Activated gamma-delta T cell treated with Interleukin-2 at 50 U/mL for 16 hours (primary cell): ENCODE data around the gene ECE2.

Experiments
- DNase-seq: peaks from one replicate; pipeline ENCODE4 v3.0.0-alpha.2; 2020

Gene ECE2

GRCh38 chr3:184275961-184276910 lies at the start of gene ECE2:
TSS of gene ECE2 (plus strand) at chr3:184276022. CDS start at chr3:184276154, 132 bp downstream.
- no peak for DNase-seq

DNA sequence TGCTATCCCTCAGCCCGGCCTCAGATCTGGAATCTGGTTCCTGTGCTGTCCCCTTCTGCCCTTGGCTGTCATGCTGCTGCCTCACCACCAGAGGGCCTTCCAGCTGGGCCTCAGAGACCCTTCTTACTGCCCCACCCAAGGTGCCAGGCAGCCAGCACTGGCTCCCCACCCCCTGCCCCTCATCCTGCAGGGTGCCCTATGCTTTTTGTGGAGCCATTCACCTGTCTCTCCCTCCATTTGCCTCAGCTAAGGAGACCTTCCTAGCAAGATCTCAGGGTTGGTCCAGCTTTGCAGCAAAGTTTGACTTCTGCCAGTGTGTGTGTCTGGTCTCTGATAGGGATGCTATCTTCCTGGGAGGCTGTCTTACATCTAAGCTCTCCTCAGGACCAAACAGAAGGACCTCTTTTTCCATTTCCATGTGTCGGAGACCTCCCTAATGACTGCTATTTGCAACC lies 48.3 kb upstream of the ECE2 start:
- peak; percentile 49 for DNase-seq

GRCh38 chr3:184228376-184229137 lies 47.3 kb upstream of the ECE2 start:
- no peak for DNase-seq

DNA sequence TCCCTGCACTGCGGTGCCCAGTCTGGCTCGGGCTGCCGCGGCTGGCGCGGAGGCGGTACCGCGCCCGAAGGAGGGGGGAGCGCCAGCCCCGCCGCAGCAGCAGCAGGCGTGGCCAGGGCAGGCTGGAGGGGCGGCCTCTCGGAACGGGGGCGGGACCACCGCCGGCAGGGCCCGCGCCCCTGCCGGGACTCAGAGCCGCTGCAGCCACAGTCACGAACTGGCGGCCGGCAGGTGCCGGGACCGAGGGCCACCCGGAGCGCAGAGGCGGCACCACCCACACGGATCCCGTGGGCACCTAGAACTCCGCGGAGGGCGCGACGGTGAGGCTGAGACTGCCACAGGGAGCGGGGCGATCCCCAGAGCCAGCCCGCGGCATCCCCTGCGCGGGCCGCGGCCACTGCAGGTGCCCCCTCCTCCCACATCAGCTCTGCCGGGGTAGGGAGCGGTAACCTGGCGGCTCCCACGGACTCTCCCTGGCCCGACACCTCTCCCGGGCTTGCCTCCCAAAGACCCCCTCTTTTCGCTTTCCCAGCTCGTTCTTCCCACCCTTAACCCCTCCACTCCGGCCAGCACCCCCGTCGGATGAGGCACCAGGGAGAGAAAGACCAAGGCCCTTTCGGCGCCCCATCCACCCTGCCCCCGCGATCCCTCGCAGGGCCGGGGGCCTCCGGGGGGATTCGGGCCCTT lies 46.3 kb upstream of the ECE2 start, which contains the start of gene VWA5B2:
TSS of gene VWA5B2 (plus strand) at position 192 of the 687 bp plus-strand sequence. CDS start 944 bp downstream, outside the sequence.
- peak; percentile 73 for DNase-seq

DNA sequence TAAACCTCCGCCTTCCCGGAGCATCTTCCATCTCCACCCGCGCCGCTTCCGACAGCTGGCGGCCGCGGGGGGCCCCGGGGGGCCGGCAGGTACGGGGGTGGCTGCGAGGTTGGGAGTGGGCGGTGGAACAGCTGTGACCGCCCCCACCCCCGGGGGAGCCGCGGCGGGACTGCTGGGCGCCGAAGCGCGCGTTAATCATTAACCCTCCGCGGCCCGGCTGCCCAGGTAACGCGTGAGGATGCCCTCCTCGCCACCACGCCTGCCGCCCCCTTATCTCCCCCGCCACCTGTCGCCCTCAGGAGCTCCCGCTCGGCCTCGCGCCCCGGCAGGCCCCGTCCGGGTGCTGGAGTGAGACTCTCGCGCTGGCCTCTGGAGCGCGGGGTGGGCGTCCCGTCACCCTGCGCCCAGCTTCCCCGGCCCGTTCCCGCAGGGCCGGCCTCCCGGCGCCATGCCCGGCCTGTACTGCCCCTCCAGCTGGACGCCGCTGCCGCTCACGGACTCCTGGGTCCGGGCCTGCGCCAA lies 45.7 kb upstream of the ECE2 start:
- no peak for DNase-seq

DNA sequence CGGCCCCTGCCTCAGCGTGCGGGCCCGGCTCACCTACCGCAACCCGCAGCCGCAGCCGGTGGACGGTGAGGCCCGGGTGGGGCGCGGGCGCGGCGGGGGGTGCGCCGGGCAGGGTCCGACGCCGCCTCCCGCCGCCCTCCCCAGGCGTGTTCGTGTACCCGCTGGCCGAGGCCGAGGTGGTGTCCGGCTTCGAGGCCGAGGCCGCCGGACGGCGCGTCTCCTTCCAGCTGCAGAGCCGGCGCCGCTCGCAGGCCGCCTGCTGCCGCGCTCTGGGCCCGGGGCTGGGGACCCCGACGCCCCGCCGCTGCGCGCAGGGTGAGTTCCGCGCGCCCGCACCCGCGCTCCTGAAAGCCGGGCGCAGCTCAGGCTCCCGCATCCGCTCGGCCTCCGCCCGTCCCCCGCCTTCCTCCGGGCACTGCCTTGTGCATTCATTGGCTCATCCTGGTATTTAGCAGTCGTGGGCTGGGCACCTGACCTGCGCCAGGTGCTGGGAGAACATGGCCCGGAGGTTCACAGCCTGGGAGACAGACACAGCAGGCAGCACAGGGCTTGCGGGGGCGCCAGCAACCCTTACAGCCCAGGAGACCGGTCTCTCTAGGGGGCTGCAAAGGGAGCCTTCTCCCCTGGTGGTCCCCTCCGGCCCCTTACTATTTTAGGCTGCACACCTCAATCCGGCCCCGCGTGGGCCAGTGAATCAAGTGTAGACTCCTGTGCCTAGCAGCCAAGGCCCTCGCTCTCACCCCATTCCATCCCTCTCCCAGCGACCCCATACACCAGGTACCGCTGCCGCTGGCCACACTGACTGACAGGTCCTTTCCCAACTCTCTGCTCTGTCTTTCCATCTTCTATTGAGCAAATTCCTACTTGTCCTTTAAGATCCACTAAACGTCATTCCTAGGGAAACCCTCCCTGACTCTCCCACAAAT lies 45.0 kb upstream of the ECE2 start:
- no peak for DNase-seq

DNA sequence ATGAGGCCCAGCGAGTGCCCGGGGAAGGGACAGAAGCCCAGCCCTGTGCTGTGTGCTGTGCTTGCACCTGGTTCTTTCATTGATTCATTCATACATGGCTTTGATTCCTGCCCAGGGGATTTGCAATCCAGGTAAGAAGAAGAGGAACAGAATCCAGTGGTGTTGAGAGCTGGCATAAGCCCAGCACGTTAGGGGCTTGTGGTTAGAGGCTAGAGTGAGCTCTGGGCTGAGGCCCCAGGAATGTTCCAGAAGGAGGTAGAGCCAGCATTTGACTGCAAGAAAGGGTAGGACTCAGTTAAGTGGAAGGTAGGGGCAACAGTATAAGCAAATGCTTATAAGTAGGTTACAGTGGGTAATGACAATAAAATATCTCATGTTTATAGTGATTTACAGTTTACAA lies 44.2 kb upstream of the ECE2 start:
- no peak for DNase-seq

DNA sequence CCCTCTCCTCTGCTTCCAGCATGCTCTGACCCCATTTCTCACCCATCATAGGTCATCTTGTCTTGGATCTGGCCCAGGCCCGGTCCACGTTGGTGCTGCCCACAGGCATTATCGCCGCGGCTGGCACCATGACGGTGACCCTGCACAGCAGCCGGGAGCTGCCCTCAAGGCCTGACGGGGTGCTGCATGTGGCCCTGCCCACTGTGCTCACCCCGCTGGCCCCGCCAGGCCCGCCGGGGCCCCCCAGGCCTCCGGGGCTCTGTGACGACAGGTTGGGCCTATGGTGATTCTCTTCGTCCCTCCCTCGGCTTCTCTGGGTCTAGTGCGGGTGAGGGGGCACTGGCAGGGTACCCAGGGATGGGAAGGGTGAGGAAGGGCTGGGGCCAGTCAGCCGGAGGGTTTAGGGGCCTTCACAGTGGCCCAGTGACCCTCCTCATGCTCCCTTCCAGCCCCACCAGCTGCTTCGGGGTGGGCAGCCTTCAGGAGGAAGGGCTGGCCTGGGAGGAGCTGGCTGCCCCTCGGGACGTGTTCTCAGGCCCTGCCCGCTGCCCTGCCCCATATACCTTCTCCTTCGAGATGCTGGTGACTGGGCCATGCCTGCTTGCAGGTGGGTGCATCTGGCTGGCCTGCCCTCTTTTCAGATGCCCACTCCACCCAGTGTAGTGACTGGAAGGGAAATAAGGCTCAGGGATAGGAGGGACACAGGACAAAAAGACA lies 42.5 kb upstream of the ECE2 start:
- no peak for DNase-seq

DNA sequence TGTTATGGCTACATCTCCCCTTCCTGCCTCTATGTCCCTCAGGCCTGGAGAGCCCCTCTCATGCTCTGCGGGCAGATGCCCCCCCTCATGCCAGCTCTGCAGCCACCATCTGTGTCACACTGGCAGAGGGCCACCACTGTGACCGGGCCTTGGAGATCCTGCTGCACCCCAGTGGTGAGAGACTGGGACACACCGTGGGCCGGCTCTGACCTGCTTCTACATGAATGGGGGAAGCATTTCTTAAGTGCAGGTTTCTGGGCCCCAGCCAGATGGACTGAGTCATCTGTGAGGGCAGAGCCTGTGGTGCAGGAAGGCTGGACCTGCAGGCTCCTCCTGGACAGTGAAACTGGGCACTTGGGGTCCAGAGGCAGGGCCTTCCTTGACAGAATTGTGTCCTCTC lies 41.6 kb upstream of the ECE2 start:
- no peak for DNase-seq

GRCh38 chr3:184234671-184235380 lies 41.0 kb upstream of the ECE2 start:
- DNase-seq, result no peak

DNA sequence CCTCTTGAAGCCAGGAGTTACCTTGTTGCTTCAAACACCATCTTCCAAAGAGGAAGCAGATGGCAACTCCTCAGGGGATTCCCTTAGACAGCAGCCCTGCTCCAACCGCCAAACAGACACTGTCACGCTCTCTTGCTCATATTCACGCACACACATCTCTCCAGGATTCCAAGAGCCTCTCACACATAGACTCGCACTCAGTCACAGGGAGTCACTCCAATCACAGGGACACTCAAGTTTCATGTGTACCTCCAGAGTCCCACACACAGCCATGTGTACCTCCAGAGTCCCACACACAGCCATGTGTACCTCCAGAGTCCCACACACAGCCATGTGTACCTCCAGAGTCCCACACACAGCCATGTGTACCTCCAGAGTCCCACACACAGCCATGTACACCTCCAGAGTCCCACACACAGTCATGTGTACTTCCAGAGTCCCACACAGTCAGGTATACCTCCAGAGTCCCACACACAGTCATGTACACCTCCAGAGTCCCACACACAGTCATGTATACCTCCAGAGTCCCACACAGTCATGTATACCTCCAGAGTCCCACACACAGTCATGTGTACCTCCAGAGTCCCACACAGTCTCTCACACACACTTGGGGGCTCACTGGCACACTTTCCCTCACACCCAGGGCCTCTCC lies 40.3 kb upstream of the ECE2 start:
- DNase-seq, result no peak

DNA sequence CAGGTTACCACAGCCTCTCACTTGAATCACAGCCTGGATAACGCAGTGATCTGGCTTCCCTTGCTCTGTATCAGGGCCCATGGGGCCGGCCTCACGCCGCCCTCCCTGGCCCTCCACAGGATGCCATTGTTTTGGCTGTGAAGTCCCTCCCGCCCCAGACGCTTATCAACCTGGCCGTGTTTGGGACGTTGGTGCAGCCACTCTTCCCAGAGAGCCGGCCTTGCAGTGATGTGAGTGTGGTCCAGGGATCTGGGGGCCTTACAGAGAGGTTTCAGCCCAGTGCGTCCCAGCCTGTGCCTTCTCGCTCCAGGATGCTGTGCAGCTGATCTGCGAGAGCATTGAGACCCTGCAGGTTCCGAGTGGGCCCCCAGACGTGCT lies 39.8 kb upstream of the ECE2 start:
- no peak for DNase-seq

- no peak for DNase-seq
Observed at GRCh38 chr3:184236636-184237035, 39.2 kb upstream of the ECE2 start.

DNA sequence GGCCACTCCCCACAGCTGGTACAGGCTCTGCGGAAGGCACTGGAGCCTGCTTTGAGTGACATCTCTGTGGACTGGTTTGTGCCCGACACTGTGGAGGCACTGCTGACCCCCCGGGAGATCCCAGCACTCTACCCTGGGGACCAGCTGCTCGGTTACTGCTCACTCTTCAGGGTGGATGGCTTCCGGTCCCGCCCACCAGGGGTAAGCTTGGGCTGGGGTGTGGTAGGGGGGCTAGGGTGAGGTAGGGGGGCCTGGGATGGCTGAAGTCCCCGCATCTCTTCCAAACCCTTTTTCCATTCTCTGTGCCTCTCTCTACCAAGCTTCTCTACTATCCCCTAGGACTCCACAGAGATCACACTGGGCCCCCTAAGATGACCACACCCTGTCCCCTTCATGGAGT lies 38.6 kb upstream of the ECE2 start:
- no peak for DNase-seq

- DNase-seq, result no peak
Observed at GRCh38 chr3:184237807-184238206, 38.0 kb upstream of the ECE2 start.

DNA sequence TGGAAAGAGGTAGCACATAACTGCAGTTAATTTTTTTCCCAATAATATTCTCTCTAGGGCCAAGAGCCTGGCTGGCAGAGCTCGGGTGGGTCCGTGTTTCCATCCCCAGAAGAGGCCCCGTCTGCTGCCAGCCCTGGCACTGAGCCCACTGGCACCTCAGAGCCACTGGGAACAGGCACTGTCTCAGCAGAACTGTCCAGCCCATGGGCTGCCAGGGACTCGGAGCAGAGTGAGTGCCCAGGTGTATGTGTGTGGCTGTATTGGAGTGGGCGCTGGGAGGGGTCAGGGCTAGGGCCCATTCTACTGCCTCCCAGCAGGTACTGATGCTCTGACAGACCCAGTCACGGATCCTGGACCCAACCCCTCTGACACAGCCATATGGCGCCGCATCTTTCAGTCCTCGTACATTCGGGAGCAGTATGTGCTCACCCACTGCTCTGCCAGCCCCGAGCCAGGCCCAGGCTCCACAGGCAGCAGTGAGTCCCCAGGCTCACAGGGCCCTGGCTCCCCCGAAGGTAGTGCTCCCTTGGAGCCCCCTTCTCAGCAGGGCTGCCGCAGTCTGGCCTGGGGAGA lies 37.5 kb upstream of the ECE2 start:
- DNase-seq, result no peak

DNA sequence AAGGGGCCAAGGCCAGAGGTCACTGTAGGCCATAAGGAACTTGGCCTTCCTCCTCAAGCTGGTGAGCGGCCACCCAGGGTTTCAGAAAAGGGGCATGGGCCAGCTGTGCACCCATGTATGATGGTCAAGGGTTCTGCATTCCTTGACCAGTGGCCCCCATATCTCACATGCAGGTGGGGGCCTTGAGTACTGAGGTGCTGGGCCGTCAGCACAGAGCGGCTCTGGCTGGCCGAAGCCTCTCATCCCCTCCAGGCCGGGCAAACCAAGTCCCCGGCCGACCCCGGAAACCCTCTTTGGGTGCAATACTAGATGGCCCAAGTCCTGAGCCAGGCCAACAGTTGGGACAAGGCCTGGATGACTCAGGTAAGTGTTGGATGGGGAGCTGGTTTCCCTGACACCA lies 36.6 kb upstream of the ECE2 start:
- DNase-seq, result no peak

GRCh38 chr3:184239708-184240107 lies 36.1 kb upstream of the ECE2 start:
- no peak for DNase-seq

DNA sequence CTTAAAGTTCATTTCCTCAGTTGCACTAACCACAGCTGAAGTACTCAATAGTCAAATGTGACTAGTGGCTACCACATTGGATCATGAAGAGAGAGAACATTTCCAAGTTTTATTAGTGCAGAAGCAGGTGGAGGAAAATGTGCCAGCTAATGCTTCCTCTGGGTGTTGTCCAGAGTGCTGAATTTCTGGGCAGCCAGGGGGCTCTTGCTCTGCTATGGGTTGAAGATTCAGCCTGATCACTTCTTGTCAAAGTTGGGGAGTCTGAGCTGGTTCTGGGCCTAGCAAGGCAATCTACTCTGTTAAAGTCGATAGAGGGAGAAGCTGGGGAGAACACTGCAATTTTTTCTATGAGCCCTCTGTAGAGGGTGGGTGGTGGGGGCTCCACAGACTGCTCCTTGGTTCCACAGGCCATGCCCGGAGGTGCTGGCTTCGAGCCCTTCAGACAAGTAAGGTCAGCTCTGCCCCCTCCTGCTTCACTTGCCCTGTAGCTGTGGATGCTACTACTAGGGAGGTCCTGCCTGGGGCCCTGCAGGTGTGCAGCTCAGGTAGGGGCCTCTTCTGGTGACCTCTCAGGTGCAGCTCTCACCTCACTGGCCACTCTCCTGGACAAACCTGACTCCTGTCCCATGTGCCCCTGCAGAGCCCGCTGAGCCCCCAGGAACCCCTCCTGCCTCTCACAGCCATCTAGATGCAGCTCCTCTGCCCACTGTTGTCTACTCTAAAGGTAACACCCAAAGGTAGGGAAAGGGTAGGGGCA lies 35.3 kb upstream of the ECE2 start:
- no peak for DNase-seq
